ENCODE results near the gene SCGB1A1.

- TF ChIP-seq CTCF (IDR thresholded peaks at IDR 0.05; ENCODE audit: low read depth, low read length) (no peak), POLR2A (IDR thresholded peaks at IDR 0.05; ENCODE audit: extremely low read depth, insufficient read length) (no peak), MAX (IDR thresholded peaks at IDR 0.05; ENCODE audit: low read depth, low read length) (no peak), MYC (IDR thresholded peaks at IDR 0.05; ENCODE audit: low read depth, low read length) (no peak)
Measured at GRCh38 chr11:62461740-62462507, 43.1 kb downstream of the SCGB1A1 start.
